PFSK-1 (cell line): ENCODE measurements around the gene TMEM45A.

Source experiments
- FOXP2 ChIP-seq: optimal IDR thresholded peaks from 2 replicates; pipeline ENCODE3; 2011; ENCODE audit warnings: borderline replicate concordance, control low read depth, inconsistent platforms; ENCODE audit not compliant: insufficient read depth; ENCODE audit errors: extremely low read length, extremely low read depth
- POLR2AphosphoS5 ChIP-seq: IDR thresholded peaks from 2 replicates; pipeline ENCODE4 v1.6.1; 2012; ENCODE audit warnings: low read depth, mild to moderate bottlenecking, control low read depth, low read length, moderate library complexity
- REST ChIP-seq, 2 experiments: IDR thresholded peaks; 2 replicates each; pipeline versions ENCODE4 v1.6.1 to v1.8.0; 2011 to 2012; ENCODE audit warnings: low read depth in 2 of 2, low read length in 2 of 2, control low read depth in 1 of 2, inconsistent platforms in 1 of 2, mild to moderate bottlenecking in 1 of 2, moderate library complexity in 1 of 2; ENCODE audit not compliant: insufficient read depth in 1 of 2
- SIN3A ChIP-seq: IDR thresholded peaks from 2 replicates; pipeline ENCODE4 v1.6.1; 2012; ENCODE audit warnings: mild to moderate bottlenecking, low read length, moderate library complexity, borderline replicate concordance; ENCODE audit not compliant: insufficient read depth
- TAF1 ChIP-seq: IDR thresholded peaks from 2 replicates; pipeline ENCODE4 v1.6.1; 2012; ENCODE audit warnings: low read length, control low read depth, borderline replicate concordance; ENCODE audit not compliant: insufficient read depth

TMEM45A gene

GRCh38 chr3:100621251-100621650, 128.8 kb downstream of the TMEM45A start:
- TF ChIP-seq REST (IDR thresholded peaks at IDR 0.05; ENCODE audit: insufficient read depth in 1 of 2, low read depth in 2 of 2, low read length in 2 of 2) (no peak), TAF1 (no peak), FOXP2 (no peak), SIN3A (no peak), POLR2AphosphoS5 (no peak)
